NCI-H187 treated with DMSO at 0.1 percent for 48 hours (cell line): ENCODE results near the gene ZDHHC23.

ENCODE experiments used
- DNase-seq: peaks from one replicate; lab custom pipeline; 2025; lab: John Stamatoyannopoulos, UW

The ZDHHC23 gene

GRCh38 chr3:113947372-113948014 lies at the start of gene ZDHHC23:
Gene ZDHHC23 (plus strand): TSS chr3:113948013. CDS start chr3:113948803, 790 bp downstream.
- DNase-seq: peak; percentile 21

- DNase-seq: no peak
These were observed 48.9 kb upstream of the ZDHHC23 start for GRCh38 chr3:113898892-113899291.

- no peak for DNase-seq
These were observed 41.2 kb upstream of the ZDHHC23 start for GRCh38 chr3:113906568-113907140.

GRCh38 chr3:113908133-113908532 lies 39.7 kb upstream of the ZDHHC23 start:
- no peak for DNase-seq

- no peak for DNase-seq
These were observed 36.8 kb upstream of the ZDHHC23 start for GRCh38 chr3:113910966-113911365.

- no peak for DNase-seq
These were observed 35.1 kb upstream of the ZDHHC23 start for GRCh38 chr3:113912552-113913236.

- DNase-seq: no peak
These were observed 33.2 kb upstream of the ZDHHC23 start for GRCh38 chr3:113914646-113915045.

GRCh38 chr3:113927556-113927955 lies 20.3 kb upstream of the ZDHHC23 start:
- DNase-seq: no peak

- DNase-seq: no peak
These were observed 982 bp upstream of the ZDHHC23 start for GRCh38 chr3:113946831-113947230.

GRCh38 chr3:113948015-113948917 lies 453 bp downstream of the ZDHHC23 start:
- DNase-seq: no peak

- no peak for DNase-seq
These were observed 5.1 kb downstream of the ZDHHC23 start for GRCh38 chr3:113952921-113953320.

GRCh38 chr3:113953677-113954076 lies 5.9 kb downstream of the ZDHHC23 start:
- DNase-seq: no peak

GRCh38 chr3:113954091-113954685 lies 6.4 kb downstream of the ZDHHC23 start:
- no peak for DNase-seq

- DNase-seq: no peak
These were observed 16.1 kb downstream of the ZDHHC23 start for GRCh38 chr3:113963879-113964278.

- no peak for DNase-seq
These were observed 18.4 kb downstream of the ZDHHC23 start for GRCh38 chr3:113966172-113966571.

- no peak for DNase-seq
These were observed 21.2 kb downstream of the ZDHHC23 start for GRCh38 chr3:113968986-113969385.

GRCh38 chr3:113977822-113978221 lies 30.0 kb downstream of the ZDHHC23 start:
- DNase-seq: no peak

GRCh38 chr3:113979916-113980315 lies 32.1 kb downstream of the ZDHHC23 start:
- DNase-seq: no peak

GRCh38 chr3:113981803-113982202 lies 34.0 kb downstream of the ZDHHC23 start:
- no peak for DNase-seq

GRCh38 chr3:113983544-113983943 lies 35.7 kb downstream of the ZDHHC23 start:
- no peak for DNase-seq

- no peak for DNase-seq
These were observed 37.7 kb downstream of the ZDHHC23 start for GRCh38 chr3:113985541-113985940.

GRCh38 chr3:114005481-114005880 lies 57.7 kb downstream of the ZDHHC23 start:
- DNase-seq: no peak
